DND-41 (cell line): ENCODE data around the gene POFUT2.

ENCODE experiments used
- CTCF ChIP-seq: IDR thresholded peaks from 2 replicates; pipeline ENCODE4 v1.5.1; 2012; ENCODE audit warnings: borderline replicate concordance, low read length, moderate library complexity, mild to moderate bottlenecking; ENCODE audit not compliant: poor library complexity, severe bottlenecking; ENCODE audit errors: extremely low read depth
- EZH2 ChIP-seq: IDR thresholded peaks from 3 replicates; pipeline ENCODE4 v1.6.1; 2012; ENCODE audit warnings: borderline replicate concordance, low read depth, mild to moderate bottlenecking, moderate library complexity, low read length, inconsistent platforms; ENCODE audit not compliant: severe bottlenecking

- TF ChIP-seq CTCF = no peak
- no peak for TF ChIP-seq EZH2
Observed at GRCh38 chr21:45322960-45323461, 35.3 kb upstream of the POFUT2 start.
